Left renal pelvis (tissue), 4 donors: ENCODE measurements around the gene AFDN. TPM values are rescaled to one million over a fixed set of nuclear protein-coding genes. Genes with fewer than 3 reads are reported as not detected.
A peak's percentile ranks its signal among the peaks of the same experiment; 100 is the strongest.

ENCODE experiments used
- DNase-seq, 4 donors: peaks; one replicate each; pipeline ENCODE4 v3.0.0-alpha.2; 2013; ENCODE audit warnings: low read depth in 4 of 4, low spot score in 3 of 4
- polyA plus RNA-seq, 4 donors: library from polyadenylated mRNA; unstranded; fragments of 120-200 nt; gene quantifications; one replicate each; pipeline ENCODE4 v1.2.1, GENCODE V29; 2013; ENCODE audit not compliant: insufficient read length in 4 of 4

AFDN gene
- polyA plus RNA-seq, 4 donors = 152 to 224 (median 185) TPM

- no peak for DNase-seq
These were observed 37.2 kb downstream of the AFDN start for GRCh38 chr6:167863897-167864296.

DNA sequence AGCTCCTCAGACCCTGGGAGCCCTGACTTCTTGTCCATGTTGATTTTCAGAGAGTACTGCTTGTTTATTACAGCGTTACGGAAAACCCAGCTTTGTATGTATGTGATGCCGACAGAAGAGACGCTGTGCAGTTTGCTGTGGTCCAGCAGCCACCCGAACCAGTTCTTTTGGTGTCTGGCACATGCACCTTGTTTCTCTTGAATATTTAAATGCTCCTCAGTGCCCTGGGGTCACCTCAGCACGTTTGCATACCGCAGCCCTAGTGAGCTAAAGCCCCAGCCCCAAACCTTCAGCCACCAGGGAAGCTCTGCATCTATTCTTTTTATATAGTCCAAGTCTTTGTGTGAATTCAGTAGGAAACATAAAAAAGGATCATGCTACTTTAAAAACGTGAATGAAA lies 39.9 kb downstream of the AFDN start:
- no peak for DNase-seq

GRCh38 chr6:167870321-167870720 lies 43.6 kb downstream of the AFDN start:
- no peak for DNase-seq

DNA sequence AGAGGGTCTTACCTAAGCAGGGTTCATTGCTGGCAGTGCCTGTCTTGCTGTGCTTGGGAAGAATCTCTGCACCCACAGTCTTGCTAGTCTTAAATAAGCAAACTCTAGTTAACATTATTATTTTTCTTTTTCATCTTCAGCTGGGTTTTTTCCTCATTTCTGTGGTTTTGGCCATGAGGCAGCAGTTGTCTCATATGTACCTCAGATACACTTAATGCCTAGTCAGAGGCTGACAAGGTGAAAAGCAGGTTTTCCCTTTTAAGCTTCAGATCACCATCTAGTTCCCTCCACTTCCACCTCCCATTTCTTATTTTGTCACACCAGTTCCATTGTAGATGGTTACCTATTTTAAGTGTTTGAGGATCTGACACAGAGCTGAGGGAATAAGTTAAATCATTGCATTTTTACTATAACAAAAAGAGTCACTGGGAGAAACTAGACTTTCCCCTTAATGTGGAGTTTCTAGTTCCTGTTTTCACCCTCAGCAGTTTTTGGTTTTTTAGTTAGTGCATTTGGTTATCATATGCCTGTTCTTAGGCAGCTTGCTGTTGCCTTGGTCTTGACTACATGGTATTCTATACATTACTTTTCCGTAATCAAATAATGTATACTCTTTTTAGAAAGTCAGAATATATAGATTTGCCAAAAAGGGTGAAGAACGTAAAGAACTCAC lies 46.0 kb downstream of the AFDN start:
- no peak for DNase-seq

DNA sequence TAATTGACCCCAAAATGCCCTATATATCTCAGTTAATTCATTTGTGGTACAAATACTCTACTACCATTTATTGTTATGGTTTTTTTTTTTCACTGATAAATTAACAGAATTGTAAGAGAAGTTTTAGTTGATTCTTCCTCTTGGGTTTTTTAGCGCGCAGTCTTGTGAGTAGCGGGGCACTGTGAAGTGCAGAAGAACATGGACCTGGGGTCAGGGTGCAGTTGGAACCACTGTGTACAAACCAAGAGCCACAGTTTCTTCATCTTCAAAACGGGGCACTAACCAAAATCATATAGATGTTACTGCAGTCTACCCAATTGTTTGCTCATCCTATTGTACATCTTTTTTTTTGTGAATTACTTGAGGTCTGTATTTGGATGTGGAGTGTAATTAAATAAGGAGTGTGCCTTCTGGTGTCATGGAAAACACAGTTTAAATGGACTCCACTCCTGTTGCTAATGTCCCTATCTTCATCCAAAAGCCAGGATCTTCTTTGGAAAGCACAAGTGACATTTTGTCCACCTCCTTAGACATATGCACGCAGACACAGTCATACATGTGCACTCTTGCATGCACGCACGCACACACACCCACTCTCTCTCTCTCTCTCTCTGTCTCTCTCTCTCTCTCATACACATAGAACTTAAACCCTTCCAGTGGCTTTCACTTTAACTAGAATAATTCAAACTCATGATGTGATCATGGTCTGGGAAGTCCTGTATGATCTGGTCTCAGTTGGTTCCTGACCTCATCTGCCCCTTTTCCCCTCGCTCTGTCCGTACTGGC lies 51.5 kb downstream of the AFDN start:
- no peak for DNase-seq

DNA sequence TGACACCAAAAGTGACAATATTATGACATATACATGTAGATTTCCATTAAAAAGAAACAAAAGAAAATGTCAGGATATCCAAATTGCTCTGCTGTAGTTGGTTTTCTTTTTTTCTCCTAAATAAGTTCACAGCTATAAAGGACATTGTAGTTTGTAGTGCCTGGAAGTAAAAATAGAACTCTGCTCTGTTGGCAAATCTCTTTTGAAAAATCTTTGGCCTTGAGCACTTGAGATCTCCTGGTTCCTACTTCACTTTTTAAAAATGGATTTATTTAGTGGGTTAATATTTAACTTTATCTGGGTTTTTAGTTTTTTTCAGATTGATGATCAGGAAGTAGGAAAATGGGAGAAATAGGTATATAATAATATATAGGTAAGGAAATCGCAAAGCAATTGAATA lies 52.9 kb downstream of the AFDN start:
- no peak for DNase-seq

GRCh38 chr6:167881327-167881726 lies 54.6 kb downstream of the AFDN start:
- DNase-seq = no peak

DNA sequence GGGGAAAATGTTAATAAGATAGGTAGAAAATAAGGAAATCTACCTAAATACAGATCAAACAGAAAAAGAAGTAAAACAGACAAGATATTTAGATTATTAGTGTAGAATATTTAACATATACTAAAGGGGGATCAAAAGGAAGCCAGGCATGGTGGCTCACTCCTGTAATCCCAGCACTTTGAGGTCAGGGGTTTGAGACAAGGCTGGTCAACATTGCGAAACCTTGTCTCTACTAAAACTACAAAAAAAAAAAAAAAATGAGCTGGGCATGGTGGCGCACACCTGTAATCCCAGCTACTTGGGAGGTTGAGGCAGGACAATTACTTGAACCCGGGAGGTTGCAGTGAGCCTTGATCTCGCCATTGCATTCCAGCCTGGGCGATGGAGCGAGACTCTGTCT lies 55.5 kb downstream of the AFDN start:
- DNase-seq = no peak

DNA sequence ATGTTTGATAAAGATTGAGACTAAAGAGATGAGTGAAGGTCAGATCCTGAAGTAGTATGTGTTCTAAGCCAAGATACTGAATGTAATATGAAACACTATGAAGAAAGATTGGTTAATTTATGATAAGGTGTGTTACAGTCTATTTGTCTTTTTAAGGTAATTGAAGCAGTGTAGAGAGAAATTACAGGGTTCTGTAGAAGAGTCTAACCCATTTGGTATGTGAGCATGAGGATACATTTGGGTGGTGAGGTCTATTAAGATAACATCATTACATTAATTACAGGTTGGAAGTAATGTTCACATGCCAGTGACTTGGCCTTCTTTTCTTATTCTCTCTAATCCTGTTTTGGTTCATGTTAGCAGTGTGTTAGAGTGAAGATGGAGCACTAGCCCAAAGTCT lies 61.4 kb downstream of the AFDN start:
- no peak for DNase-seq

- no peak for DNase-seq
These were observed 66.4 kb downstream of the AFDN start for GRCh38 chr6:167892835-167893815.

GRCh38 chr6:167894965-167895364 lies 68.3 kb downstream of the AFDN start:
- no peak for DNase-seq

GRCh38 chr6:167896648-167897047 lies 69.9 kb downstream of the AFDN start:
- DNase-seq = no peak

DNA sequence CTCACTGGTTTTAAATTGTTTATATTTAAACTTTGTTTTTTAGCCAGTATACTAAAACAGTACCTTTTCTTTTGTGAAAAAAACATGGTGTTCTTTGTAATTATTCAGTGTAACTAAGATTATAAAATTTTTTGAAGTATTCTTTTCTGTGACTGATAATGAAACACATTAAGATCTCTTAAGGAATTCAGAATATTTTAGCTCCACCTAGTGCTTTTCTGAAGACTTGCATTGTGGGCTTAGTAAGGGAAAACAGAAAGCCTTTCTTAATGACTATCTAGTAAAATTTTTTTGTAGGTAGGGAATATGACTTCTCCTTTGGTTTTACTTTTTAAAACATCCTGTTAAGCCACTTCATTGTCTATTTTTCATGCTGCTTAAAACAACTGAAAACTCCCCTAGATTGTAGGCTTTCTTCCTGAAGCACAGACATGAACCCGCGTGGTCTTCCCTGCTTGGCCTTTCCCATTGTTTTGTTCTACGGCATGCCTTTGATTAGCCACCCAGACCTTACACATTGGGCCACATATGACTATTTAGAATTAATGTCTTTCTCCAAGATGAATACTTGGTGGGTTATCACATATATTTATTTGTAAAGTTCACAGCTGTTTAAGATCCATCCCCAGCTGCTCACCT lies 72.1 kb downstream of the AFDN start:
- DNase-seq = peak in 2 of 4 donors; percentile 4 to 6

DNA sequence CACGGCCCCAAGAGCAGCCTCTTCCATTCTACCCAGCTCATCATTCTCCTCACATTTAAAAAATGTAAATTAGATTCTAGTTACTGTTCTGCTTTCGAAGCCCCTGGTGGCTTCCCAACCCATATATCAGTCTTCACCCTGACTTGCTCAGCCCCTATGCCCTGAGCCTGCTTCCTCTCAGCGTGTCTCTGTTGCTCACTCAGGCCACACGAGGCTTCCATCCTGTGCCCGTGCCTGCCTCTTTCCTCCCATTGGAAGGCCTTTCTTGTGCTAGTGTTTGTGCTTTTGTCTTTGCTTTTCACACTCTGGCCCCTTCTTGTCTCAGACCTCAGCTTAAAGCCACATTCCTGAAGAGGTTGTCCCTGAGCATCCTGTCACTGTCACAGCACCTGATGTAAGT lies 78.1 kb downstream of the AFDN start:
- no peak for DNase-seq

DNA sequence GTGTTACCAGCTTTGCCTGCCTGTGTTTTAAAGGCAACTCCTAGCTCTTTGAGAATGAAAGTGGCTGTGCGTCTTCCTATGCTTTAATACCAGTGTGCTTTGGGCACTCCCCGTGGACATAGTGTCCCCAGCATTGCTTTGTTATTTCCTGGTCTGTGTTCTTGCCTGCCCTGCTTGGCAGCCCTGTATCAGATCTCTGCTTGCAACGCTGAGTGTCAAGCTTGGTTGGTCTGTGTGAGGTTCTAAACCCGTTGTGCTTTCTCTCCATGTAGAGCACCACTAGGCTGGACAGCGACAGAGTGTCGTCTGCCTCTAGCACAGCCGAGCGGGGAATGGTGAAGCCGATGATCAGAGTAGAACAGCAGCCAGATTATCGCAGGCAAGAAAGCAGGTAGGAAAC lies 80.2 kb downstream of the AFDN start:
- DNase-seq = peak; percentile 25 to 62 (median 33)

DNA sequence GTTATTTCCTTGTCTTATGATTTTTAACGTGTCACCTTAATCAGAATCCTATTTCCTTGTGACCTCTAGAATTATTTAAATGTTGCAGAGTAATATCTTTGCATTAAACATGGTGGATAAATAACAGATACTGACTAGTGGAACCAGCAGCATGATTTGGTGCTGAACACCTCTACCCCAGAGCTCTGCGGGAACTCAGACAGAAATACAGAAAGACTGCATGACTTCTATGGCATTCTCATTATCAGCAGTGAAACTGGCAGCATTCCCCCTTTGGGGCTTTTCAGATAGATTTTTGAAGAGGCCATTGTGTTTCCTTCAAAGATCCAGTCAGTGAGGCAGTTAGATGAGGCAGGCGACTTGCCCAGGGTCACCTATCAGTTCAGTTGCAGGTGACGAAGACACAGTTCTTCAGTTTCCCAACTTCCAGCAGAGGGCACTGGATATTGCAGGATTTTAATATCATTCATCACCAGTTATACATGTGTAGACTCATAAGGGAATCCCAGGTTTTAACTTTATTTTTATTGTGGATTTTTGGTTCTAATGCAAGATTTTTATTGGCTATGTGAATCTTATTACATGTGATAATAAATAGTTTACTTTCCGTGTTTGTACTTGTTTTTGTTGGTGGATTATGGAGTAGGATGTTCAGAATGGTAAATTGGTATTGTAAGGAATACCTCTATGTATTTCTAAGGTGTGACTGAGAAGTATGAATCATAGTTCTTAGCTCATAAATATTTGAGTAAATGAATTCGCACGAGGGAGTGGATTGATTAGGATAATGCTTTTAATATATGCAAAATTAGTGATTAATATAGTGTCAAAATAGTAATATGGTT lies 81.3 kb downstream of the AFDN start:
- DNase-seq = no peak

DNA sequence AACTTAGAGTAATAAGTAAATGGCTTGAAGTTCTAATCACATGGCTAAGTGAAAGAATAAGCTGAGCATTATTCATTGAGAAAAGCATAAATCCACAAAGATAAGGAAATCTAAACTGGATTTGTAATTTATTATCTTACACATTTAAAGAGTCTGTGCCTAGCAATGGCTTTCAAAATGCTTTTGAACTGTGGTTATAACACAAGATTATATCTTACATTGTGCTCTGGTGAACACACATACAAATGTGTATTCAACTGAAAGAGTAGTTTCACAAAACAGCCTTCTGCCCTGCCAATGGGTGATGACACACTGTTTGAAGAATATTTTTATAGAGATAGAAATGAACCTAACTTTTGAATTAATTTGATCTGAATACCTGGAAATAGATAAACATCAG lies 83.3 kb downstream of the AFDN start:
- no peak for DNase-seq

DNA sequence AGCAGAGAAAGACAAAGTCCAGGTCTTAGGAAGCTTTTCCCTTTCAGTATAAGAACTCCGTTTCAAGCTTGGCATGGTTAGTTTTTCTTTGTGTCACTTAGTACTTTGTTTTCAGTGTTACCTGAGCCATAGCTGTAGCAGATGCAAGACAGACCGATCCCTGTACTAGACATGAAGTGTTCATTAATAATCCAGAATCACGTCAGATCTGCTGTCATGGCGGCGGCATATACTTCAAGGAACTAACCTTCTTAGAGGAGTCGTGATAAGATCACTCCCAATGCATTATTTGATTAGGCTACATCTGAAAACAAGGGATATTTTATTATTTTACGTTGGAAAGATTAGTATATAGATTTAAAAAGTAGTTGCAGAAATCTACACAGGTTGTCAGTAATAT lies 83.9 kb downstream of the AFDN start:
- no peak for DNase-seq

GRCh38 chr6:167912494-167912893 lies 85.8 kb downstream of the AFDN start:
- no peak for DNase-seq

- no peak for DNase-seq
These were observed 87.0 kb downstream of the AFDN start for GRCh38 chr6:167913699-167914098.
